WTC11 (cell line): ENCODE data around the gene TMEM164.

Experiments used
- ATF2 ChIP-seq: sonication (generic); formaldehyde crosslinking; IDR thresholded peaks from 2 replicates; pipeline ENCODE4 v1.8.1; 2022; ENCODE audit warnings: low read depth, missing genetic modification reagents, borderline replicate concordance
- CREB1 ChIP-seq: sonication (generic); formaldehyde crosslinking; IDR thresholded peaks from 2 replicates; pipeline ENCODE4 v1.8.0; 2023; ENCODE audit warnings: mild to moderate bottlenecking, missing genetic modification reagents
- CREM ChIP-seq: sonication (generic); formaldehyde crosslinking; IDR thresholded peaks from 2 replicates; pipeline ENCODE4 v1.8.1; 2022; ENCODE audit warnings: mild to moderate bottlenecking, missing genetic modification reagents, moderate library complexity
- CTCF ChIP-seq: fragments of 200-600 bp; IDR thresholded peaks from 2 replicates; pipeline ENCODE4 v1.8.0; 2022; ENCODE audit warnings: antibody characterized with exemption
- ESRRA ChIP-seq: sonication (generic); formaldehyde crosslinking; IDR thresholded peaks from 2 replicates; pipeline ENCODE4 v1.8.1; 2022; ENCODE audit warnings: mild to moderate bottlenecking, missing genetic modification reagents, borderline replicate concordance
- FOXJ3 ChIP-seq: sonication (generic); formaldehyde crosslinking; IDR thresholded peaks from 2 replicates; pipeline ENCODE4 v1.9.0; 2021; ENCODE audit warnings: missing genetic modification reagents, mild to moderate bottlenecking, borderline replicate concordance
- FOXP1 ChIP-seq: sonication (generic); formaldehyde crosslinking; IDR thresholded peaks from 2 replicates; pipeline ENCODE4 v1.8.0; 2022; ENCODE audit warnings: missing genetic modification reagents, mild to moderate bottlenecking, moderate library complexity, borderline replicate concordance
- FOXP4 ChIP-seq: sonication (generic); formaldehyde crosslinking; IDR thresholded peaks from 2 replicates; pipeline ENCODE4 v1.8.0; 2022; ENCODE audit warnings: mild to moderate bottlenecking, missing genetic modification reagents
- HMGXB4 ChIP-seq: sonication (generic); formaldehyde crosslinking; IDR thresholded peaks from 2 replicates; pipeline ENCODE4 v1.8.1; 2023; ENCODE audit warnings: mild to moderate bottlenecking, moderate library complexity, missing genetic modification reagents
- MAX ChIP-seq: sonication (generic); formaldehyde crosslinking; IDR thresholded peaks from 2 replicates; pipeline ENCODE4 v1.8.0; 2022; ENCODE audit warnings: mild to moderate bottlenecking, missing genetic modification reagents
- TEAD4 ChIP-seq: sonication (generic); formaldehyde crosslinking; IDR thresholded peaks from 2 replicates; pipeline ENCODE4 v1.8.0; 2022; ENCODE audit warnings: mild to moderate bottlenecking, missing genetic modification reagents
- USF1 ChIP-seq: sonication (generic); formaldehyde crosslinking; IDR thresholded peaks from 2 replicates; pipeline ENCODE4 v1.8.0; 2022; ENCODE audit warnings: mild to moderate bottlenecking, missing genetic modification reagents
- ZNF232 ChIP-seq: sonication (generic); formaldehyde crosslinking; IDR thresholded peaks from 2 replicates; pipeline ENCODE4 v1.8.0; 2022; ENCODE audit warnings: mild to moderate bottlenecking, missing genetic modification reagents
- ZNF281 ChIP-seq: sonication (generic); formaldehyde crosslinking; IDR thresholded peaks from 2 replicates; pipeline ENCODE4 v1.8.0; 2023; ENCODE audit warnings: mild to moderate bottlenecking, missing genetic modification reagents

GRCh38 chrX:110022599-110023448, 19.9 kb downstream of the TMEM164 start:
- TF ChIP-seq CTCF (no peak), ZNF281 (CRISPR knock-in tag) (no peak), CREB1 (no peak), CREM (CRISPR knock-in tag) (no peak), ATF2 (CRISPR knock-in tag) (no peak), HMGXB4 (CRISPR knock-in tag) (no peak), FOXP1 (CRISPR knock-in tag) (no peak), MAX (CRISPR knock-in tag) (no peak), FOXP4 (CRISPR knock-in tag) (no peak), ESRRA (CRISPR knock-in tag) (no peak), ZNF232 (no peak), USF1 (no peak), TEAD4 (CRISPR knock-in tag) (no peak), FOXJ3 (no peak)
